HepG2 (cell line): ENCODE data around the gene SYTL1. TPM values are rescaled to one million over a fixed set of nuclear protein-coding genes. Genes with fewer than 3 reads are reported as not detected.

ENCODE experiments used
- ATAC-seq: fragments of 200-7000 bp; cut with Tn5 transposase; 3 replicates; pipeline ENCODE4 v1.9.1; 2020; ENCODE audit warnings: mild to moderate bottlenecking, moderate library complexity
- BruUV-seq: library from RNA; stranded (reverse); fragments of 400-500 nt; replicated peaks from 2 replicates; lab custom pipeline; 2021; lab: Mats Ljungman, UMichigan
- CTCF ChIA-PET: fragments of 300-600 bp; formaldehyde crosslinking; extraction: SDS; loops from one replicate; lab custom pipeline; 2021; ENCODE audit warnings: low total read pairs, inconsistent platforms, low intra/inter-chr PET ratio; lab: Yijun Ruan, JAX
- POLR2A ChIA-PET: fragments of 350-600 bp; sonication (Branson Sonifier 250); formaldehyde crosslinking; loops from one replicate; lab custom pipeline; 2020; ENCODE audit warnings: antibody characterized with exemption, inconsistent platforms; lab: Yijun Ruan, JAX
- DNase-seq: peaks from one replicate; pipeline ENCODE4 v3.0.0-alpha.2; 2015; ENCODE audit warnings: low spot score
- FAIRE-seq: peaks from 3 replicates; lab custom pipeline; 2011; peaks lifted over from hg19 to GRCh38; lab: Jason Lieb, UNC
- H2AFZ ChIP-seq: one replicate; pipeline ENCODE4 v1.6.1; 2011; ENCODE audit warnings: low read length, inconsistent platforms
- H3K27ac ChIP-seq: fragments of 300-600 bp; 3 replicates; pipeline ENCODE4 v1.8.0; 2011; ENCODE audit warnings: mixed run types, mild to moderate bottlenecking, mixed read lengths, low read length, inconsistent platforms; ENCODE audit not compliant: insufficient read depth; ENCODE audit errors: extremely low read length
- H3K27me3 ChIP-seq, 2 experiments: fragments of 200-600 bp in 1 of 2; 2 replicates in 1 of 2; 3 replicates in 1 of 2; pipeline versions ENCODE4 v1.6.0 to v1.8.0; 2011; ENCODE audit warnings: low read length in 2 of 2, mild to moderate bottlenecking in 2 of 2, moderate library complexity in 2 of 2, inconsistent platforms in 1 of 2; ENCODE audit not compliant: insufficient read depth in 2 of 2, control insufficient read depth in 1 of 2
- H3K36me3 ChIP-seq, 2 experiments: fragments of 200-600 bp in 1 of 2; replicated peaks in 1 of 2; 2 replicates in 1 of 2; 3 replicates in 1 of 2; pipeline versions ENCODE4 v1.5.1 to v1.8.0; 2011; ENCODE audit warnings: low read length in 2 of 2, inconsistent platforms in 1 of 2; ENCODE audit not compliant: insufficient read depth in 2 of 2, control insufficient read depth in 1 of 2
- H3K4me1 ChIP-seq: 2 replicates; pipeline ENCODE4 v1.5.1; 2012; ENCODE audit warnings: low read length, inconsistent platforms; ENCODE audit not compliant: insufficient read depth
- H3K4me2 ChIP-seq: 2 replicates; pipeline ENCODE4 v1.6.0; 2011; ENCODE audit warnings: low read depth, low read length, inconsistent platforms
- H3K4me3 ChIP-seq, 3 experiments: fragments of 200-600 bp in 1 of 3; sonication (generic), shearing (Covaris generic) in 1 of 3; replicated peaks in 1 of 3; 2 replicates each; pipeline ENCODE4 v1.5.1; 2011 to 2016; ENCODE audit warnings: low read length in 3 of 3, inconsistent platforms in 2 of 3, low read depth in 2 of 3, mild to moderate bottlenecking in 2 of 3, control low read depth in 1 of 3, mixed read lengths in 1 of 3; ENCODE audit not compliant: insufficient read depth in 1 of 3
- H3K79me2 ChIP-seq: one replicate; pipeline ENCODE4 v1.6.1; 2011; ENCODE audit warnings: low read length, inconsistent platforms; ENCODE audit not compliant: insufficient read depth
- H3K9ac ChIP-seq: 2 replicates; pipeline ENCODE4 v1.6.0; 2011; ENCODE audit warnings: mild to moderate bottlenecking, low read depth, low read length, inconsistent platforms; ENCODE audit not compliant: insufficient read depth
- H3K9me3 ChIP-seq: 2 replicates; pipeline ENCODE4 v1.5.1; 2012; ENCODE audit warnings: mild to moderate bottlenecking, low read length
- H4K20me1 ChIP-seq: 2 replicates; pipeline ENCODE4 v1.6.0; 2011; ENCODE audit warnings: inconsistent platforms, mild to moderate bottlenecking, low read length, moderate library complexity; ENCODE audit not compliant: insufficient read depth
- AGO2 ChIP-seq: fragments of 200-400 bp; formaldehyde crosslinking; optimal IDR thresholded peaks from 2 replicates; pipeline ENCODE3; 2017; ENCODE audit warnings: mild to moderate bottlenecking, low read depth, low read length, moderate library complexity
- ATF7-NPFF ChIP-seq: sonication (generic); formaldehyde crosslinking; IDR thresholded peaks from 2 replicates; pipeline ENCODE4 v1.8.1; 2023; ENCODE audit warnings: mild to moderate bottlenecking, low read depth, missing genetic modification reagents, moderate library complexity
- BCL6 ChIP-seq: IDR thresholded peaks from 2 replicates; pipeline ENCODE4 v1.6.1; 2016; ENCODE audit warnings: missing genetic modification reagents, missing compliant biosample characterization
- CAMTA2 ChIP-seq: sonication (generic); formaldehyde crosslinking; IDR thresholded peaks from 2 replicates; pipeline ENCODE4 v1.4.0; 2020; ENCODE audit warnings: mild to moderate bottlenecking, missing genetic modification reagents, borderline replicate concordance
- FLYWCH1 ChIP-seq: sonication (generic); formaldehyde crosslinking; IDR thresholded peaks from 2 replicates; pipeline ENCODE4 v1.8.1; 2023; ENCODE audit warnings: mild to moderate bottlenecking, missing genetic modification reagents
- FOXP1 ChIP-seq, 2 experiments: fragments of 450-650 bp in 1 of 2; IDR thresholded peaks; 2 replicates each; pipeline ENCODE4 v1.6.1; 2017 to 2018; ENCODE audit warnings: antibody characterized with exemption in 1 of 2
- MYC ChIP-seq: sonication (generic); formaldehyde crosslinking; IDR thresholded peaks from 2 replicates; pipeline ENCODE4 v1.9.0; 2021; ENCODE audit warnings: missing genetic modification reagents, borderline replicate concordance
- U2AF1 ChIP-seq: fragments of 200-400 bp; formaldehyde crosslinking; optimal IDR thresholded peaks from 2 replicates; pipeline ENCODE3; 2017; ENCODE audit warnings: mild to moderate bottlenecking, low read depth, low read length
- ZBTB42 ChIP-seq: sonication (generic); formaldehyde crosslinking; IDR thresholded peaks from 2 replicates; pipeline ENCODE4 v1.5.0; 2020; ENCODE audit warnings: mild to moderate bottlenecking, missing genetic modification reagents
- ZFP1 ChIP-seq: IDR thresholded peaks from 2 replicates; pipeline ENCODE4 v1.6.1; 2016
- ZNF281 ChIP-seq: sonication (generic); formaldehyde crosslinking; IDR thresholded peaks from 2 replicates; pipeline ENCODE4 v1.4.0; 2020; ENCODE audit warnings: missing genetic modification reagents, borderline replicate concordance
- ZNF780A ChIP-seq: sonication (generic); formaldehyde crosslinking; IDR thresholded peaks from 2 replicates; pipeline ENCODE4 v1.8.0; 2022; ENCODE audit warnings: mild to moderate bottlenecking, missing genetic modification reagents, moderate library complexity
- WGBS: methylation state at CpG from one replicate; pipeline ENCODE4 v1.1.6; 2017; ENCODE audit warnings: low lambda C conversion rate; 5-methylcytosine and 5-hydroxymethylcytosine counted together
- in situ Hi-C: cut with HindIII; loops from 2 replicates; pipeline ENCODE4 v1.10.0; 2017; ENCODE audit warnings: low pct_unique_long_range_greater_than_20kb; ENCODE audit not compliant: extremely low pct_ligation_motif_present
- intact Hi-C: fragments of 100-400 bp; cut with micrococcal nuclease; formaldehyde crosslinking; loops from one replicate; pipeline ENCODE4 v1.10.0; 2022; ENCODE audit not compliant: unreplicated experiment
- polyA plus RNA-seq, 8 experiments: library from polyadenylated mRNA; depleted of rRNA in 3 of 8; stranded (reverse) in 7 of 8; unstranded in 1 of 8; fragments of >200 nt; fragmentation: Illumina TruSeq in 4 of 8; extraction: Trizol in 4 of 8; gene quantifications; 2 replicates each; pipeline versions ENCODE4 v1.2.1 to v1.2.3, GENCODE V29; 2011 to 2016; ENCODE audit warnings: low read depth in 4 of 8, missing spikeins in 1 of 8, mixed read lengths in 1 of 8; ENCODE audit not compliant: insufficient read depth in 1 of 8
- total RNA-seq, 5 experiments: library from RNA; depleted of rRNA; stranded (reverse); fragments of >200 nt; fragmentation: Illumina TruSeq; extraction: Trizol; gene quantifications; 2 replicates each; pipeline ENCODE4 v1.2.3, GENCODE V29; 2016; ENCODE audit warnings: low read depth in 1 of 5
- TF ChIP-seq, protein P1 (sequence below): IDR thresholded peaks from 2 replicates; pipeline ENCODE4 v1.6.1; 2016

The SYTL1 gene
- total and polyA plus RNA-seq, 2 of the 13 experiments (the other 11 are each of a cell fraction or from before 2014, with no cell fraction given): 11.1 to 17.8 TPM

- in situ Hi-C loops: no loop called here
- no peaks in the 10 kb centered on the region for H3K9me3 ChIP-seq
- BruUV-seq: no TSS peak
- H3K4me3 ChIP-seq: no peak overlapping the region
- H3K36me3 ChIP-seq: peaks cover 16 to 57% of the 10 kb centered on the region in 2 experiments
- intact Hi-C loops: no loop called here
- no peak overlapping the region for H3K9ac ChIP-seq
- POLR2A ChIA-PET: no interaction called here
- WGBS: 98% methylated on average over 9 of the region's 17 CpGs
- DNase-seq (no peak), ATAC-seq (no peak), FAIRE-seq (no peak)
- no peaks in the 10 kb centered on the region for H3K27me3 ChIP-seq
- no peaks in the 10 kb centered on the region for H4K20me1 ChIP-seq
- no peaks in the 10 kb centered on the region for H3K4me1 ChIP-seq
- TF ChIP-seq CAMTA2 (no peak), AGO2 (peak; percentile 59)
- H3K79me2 ChIP-seq: peaks cover 3% of the 10 kb centered on the region
- H3K4me2 ChIP-seq: no peak overlapping the region
- H2AFZ ChIP-seq: no peak overlapping the region
- no peak overlapping the region for H3K27ac ChIP-seq
- CTCF ChIA-PET: no interaction called here
Observed at GRCh38 chr1:27333717-27334279, 8.0 kb upstream of the SYTL1 start.

DNA sequence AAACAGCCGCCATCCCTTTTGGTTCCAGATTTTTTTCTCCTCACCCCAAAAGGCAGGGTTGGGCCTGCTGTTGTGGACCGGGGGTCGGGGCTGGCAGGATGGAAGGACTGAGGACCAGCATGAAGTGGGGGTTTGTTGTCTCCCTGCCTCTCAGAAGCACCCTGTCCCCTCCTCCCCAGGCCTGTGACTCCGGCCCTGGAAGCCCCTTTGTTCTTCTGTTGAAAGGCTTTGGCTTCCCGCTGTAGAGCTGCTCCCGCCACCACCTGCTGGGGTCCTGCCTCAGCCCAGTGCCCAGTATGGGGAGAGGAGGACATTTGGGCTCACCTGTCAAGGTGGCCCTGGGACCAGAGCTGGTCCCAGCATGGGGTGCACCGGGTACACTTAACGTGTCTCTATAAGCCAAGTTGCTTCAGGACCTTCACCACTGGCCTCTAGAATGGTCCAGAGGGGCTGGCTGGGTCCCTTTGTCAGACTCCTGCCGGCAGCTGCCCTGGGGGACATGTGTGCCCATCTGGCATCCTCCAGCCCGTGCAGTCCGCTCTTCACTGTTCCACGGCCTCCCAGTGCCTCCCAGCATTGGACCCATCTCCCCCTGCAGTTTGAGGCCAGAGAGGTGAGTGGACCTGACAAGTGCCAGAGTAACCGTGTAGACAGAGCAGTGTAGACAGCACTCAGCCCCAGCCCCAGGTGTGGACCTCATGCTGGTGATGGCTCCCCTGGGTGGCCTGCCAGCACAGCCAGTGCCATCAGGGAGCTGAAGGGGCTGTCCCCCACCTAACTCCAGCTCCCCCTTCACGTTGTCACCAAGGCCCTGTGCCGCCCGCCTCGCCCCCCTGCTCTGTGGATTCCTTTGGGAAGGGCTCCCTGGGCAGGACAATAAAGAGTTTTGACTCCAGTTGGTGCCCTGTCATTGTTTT lies 6.1 kb upstream of the SYTL1 start:
- H3K9me3 ChIP-seq: no peaks in the 10 kb centered on the region
- H3K27me3 ChIP-seq: no peaks in the 10 kb centered on the region
- H4K20me1 ChIP-seq: no peaks in the 10 kb centered on the region
- 93% methylated on average over 7 of the region's 17 CpGs for whole genome bisulfite sequencing
- ATAC-seq (no peak), FAIRE-seq (no peak), DNase-seq (no peak)
- in situ Hi-C loops: no loop called here
- no peak for TF ChIP-seq ZNF780A (CRISPR knock-in tag)
- no peak for TF ChIP-seq BCL6
- no peak for TF ChIP-seq ATF7-NPFF (CRISPR knock-in tag)
- no peak for TF ChIP-seq FLYWCH1 (CRISPR knock-in tag)
- no peak for TF ChIP-seq ZFP1
- TF ChIP-seq, protein P1, sequence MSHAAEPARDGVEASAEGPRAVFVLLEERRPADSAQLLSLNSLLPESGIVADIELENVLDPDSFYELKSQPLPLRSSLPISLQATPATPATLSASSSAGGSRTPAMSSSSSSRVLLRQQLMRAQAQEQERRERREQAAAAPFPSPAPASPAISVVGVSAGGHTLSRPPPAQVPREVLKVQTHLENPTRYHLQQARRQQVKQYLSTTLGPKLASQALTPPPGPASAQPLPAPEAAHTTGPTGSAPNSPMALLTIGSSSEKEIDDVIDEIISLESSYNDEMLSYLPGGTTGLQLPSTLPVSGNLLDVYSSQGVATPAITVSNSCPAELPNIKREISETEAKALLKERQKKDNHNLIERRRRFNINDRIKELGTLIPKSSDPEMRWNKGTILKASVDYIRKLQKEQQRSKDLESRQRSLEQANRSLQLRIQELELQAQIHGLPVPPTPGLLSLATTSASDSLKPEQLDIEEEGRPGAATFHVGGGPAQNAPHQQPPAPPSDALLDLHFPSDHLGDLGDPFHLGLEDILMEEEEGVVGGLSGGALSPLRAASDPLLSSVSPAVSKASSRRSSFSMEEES (CRISPR knock-in tag): no peak
- no peak for TF ChIP-seq ZNF281 (CRISPR knock-in tag)
- TF ChIP-seq ZBTB42: no peak
- no peak for TF ChIP-seq MYC (CRISPR knock-in tag)
- TF ChIP-seq FOXP1 (IDR thresholded peaks at IDR 0.05): no peak
- TF ChIP-seq FOXP1 (CRISPR knock-in tag; IDR thresholded peaks at IDR 0.05): no peak
- no peak for TF ChIP-seq U2AF1
- no peak overlapping the region for H3K4me3 ChIP-seq
- H3K4me2 ChIP-seq: no peak overlapping the region
- POLR2A ChIA-PET: no interaction called here
- H3K36me3 ChIP-seq: peaks cover 16 to 46% of the 10 kb centered on the region in 2 experiments
- H3K79me2 ChIP-seq: no peaks in the 10 kb centered on the region
- no peak overlapping the region for H3K27ac ChIP-seq
- CTCF ChIA-PET: no interaction called here
- no peak overlapping the region for H3K9ac ChIP-seq
- H2AFZ ChIP-seq: no peak overlapping the region
- no TSS peak for BruUV-seq
- peaks cover 2% of the 10 kb centered on the region for H3K4me1 ChIP-seq
- intact Hi-C loops: no loop called here
